GM12891 (cell line): ENCODE results near the gene ANKRD29.

Experiments
- POLR2A ChIP-seq: IDR thresholded peaks from 2 replicates; pipeline ENCODE4 v1.6.1; 2011; ENCODE audit warnings: low read depth, low read length, control low read depth
- POLR2AphosphoS5 ChIP-seq: IDR thresholded peaks from 2 replicates; pipeline ENCODE4 v1.6.1; 2011; ENCODE audit warnings: low read depth, low read length, control low read depth
- TAF1 ChIP-seq: IDR thresholded peaks from 2 replicates; pipeline ENCODE4 v1.6.1; 2011; ENCODE audit warnings: low read depth, low read length, control low read depth

DNA sequence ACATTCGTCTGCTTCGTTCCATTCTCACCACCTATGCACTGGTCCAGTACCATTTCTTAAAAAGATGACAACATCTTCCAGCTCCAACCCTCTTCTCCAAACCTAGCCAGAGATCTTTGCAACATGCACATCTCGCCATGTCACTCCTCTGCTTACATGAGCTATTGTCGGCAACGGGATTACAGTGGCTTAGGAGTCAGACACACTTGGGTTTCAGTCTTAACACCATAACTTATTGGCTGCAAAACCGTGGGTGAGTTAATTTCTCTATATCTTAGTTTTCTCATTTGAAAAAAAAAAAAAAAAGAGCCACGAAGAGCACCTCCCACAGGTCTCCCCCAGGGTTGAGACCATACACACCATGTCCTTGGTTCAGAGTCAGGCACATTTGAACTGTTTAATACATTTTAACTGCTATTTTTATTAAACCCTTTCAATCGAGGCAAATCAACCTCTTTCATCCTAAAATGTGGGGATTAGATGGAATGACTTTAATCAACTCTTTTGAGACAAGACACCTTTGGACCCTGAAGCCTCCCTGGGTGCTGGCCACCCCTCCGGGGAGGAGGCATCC, 889 bp downstream of the ANKRD29 start:
- TF ChIP-seq TAF1 (no peak), POLR2A (no peak), POLR2AphosphoS5 (no peak)
